Adipocyte (in vitro differentiated cells): ENCODE data around the gene FUCA1.
"Not testable (repeated sequence)": the region's sequence is repeated elsewhere in the genome, so short reads cannot be mapped to it uniquely, and the experiment has no call there.

Experiments
- DNase-seq: peaks from one replicate; pipeline ENCODE4 v3.0.0-alpha.2; 2015; ENCODE audit warnings: low read depth
- H3K27me3 ChIP-seq: replicated peaks from 2 replicates; pipeline ENCODE4 v1.7.0; 2013; ENCODE audit warnings: mild to moderate bottlenecking, low read length, moderate library complexity; ENCODE audit not compliant: control insufficient read depth, insufficient read depth
- H3K36me3 ChIP-seq: 2 replicates; pipeline ENCODE4 v1.7.0; 2013; ENCODE audit warnings: low read length, mild to moderate bottlenecking, moderate library complexity; ENCODE audit not compliant: control insufficient read depth, insufficient read depth, severe bottlenecking
- H3K4me1 ChIP-seq: 2 replicates; pipeline ENCODE4 v1.7.0; 2013; ENCODE audit warnings: mild to moderate bottlenecking, low read length, moderate library complexity; ENCODE audit not compliant: control insufficient read depth, insufficient read depth
- H3K4me3 ChIP-seq: 2 replicates; pipeline ENCODE4 v1.7.0; 2013; ENCODE audit warnings: mild to moderate bottlenecking, low read length, moderate library complexity
- H3K9ac ChIP-seq: 2 replicates; pipeline ENCODE4 v1.7.0; 2013; ENCODE audit warnings: mild to moderate bottlenecking, low read length, moderate library complexity
- H3K9me3 ChIP-seq: 2 replicates; pipeline ENCODE4 v1.7.0; 2013; ENCODE audit warnings: mild to moderate bottlenecking, low read length, moderate library complexity; ENCODE audit not compliant: control insufficient read depth

The FUCA1 gene

GRCh38 chr1:23810818-23811540 lies 57.1 kb downstream of the FUCA1 start:
- Histone ChIP-seq H3K27me3 (no peaks in the 10 kb centered on the region), H3K9ac (no peak overlapping the region), H3K36me3 (peaks cover 54% of the 10 kb centered on the region), H3K4me1 (no peaks in the 10 kb centered on the region), H3K4me3 (no peak overlapping the region), H3K9me3 (no peaks in the 10 kb centered on the region)
- DNase-seq: peak; percentile 45

DNA sequence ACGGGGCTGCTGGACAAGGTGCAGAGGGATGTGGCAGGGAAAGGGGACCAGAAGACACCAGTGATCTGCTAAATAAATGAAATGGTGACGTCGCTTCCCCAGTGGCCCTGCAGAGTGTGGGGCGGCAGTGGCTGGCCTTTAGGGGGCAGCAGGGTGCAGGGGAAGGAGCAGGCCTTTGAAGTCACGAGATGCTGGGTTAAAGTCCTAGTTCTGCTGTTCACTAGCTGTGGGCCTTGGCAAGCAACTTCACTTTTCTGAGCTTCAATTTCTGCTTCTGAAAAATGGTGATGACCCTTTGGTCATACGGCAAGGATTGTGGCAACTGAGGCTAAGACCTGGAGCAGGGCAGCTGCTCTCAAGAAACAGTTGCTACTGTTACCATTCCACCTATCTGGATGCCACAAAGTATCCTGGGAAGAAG lies 58.3 kb downstream of the FUCA1 start:
- Histone ChIP-seq H3K4me3 (no peak overlapping the region), H3K4me1 (no peaks in the 10 kb centered on the region), H3K27me3 (no peaks in the 10 kb centered on the region), H3K9ac (no peak overlapping the region), H3K36me3 (peaks cover 47% of the 10 kb centered on the region), H3K9me3 (no peaks in the 10 kb centered on the region)
- DNase-seq: peak; percentile 64

- no peaks in the 10 kb centered on the region for H3K4me1 ChIP-seq
- H3K9me3 ChIP-seq: no peaks in the 10 kb centered on the region
- H3K36me3 ChIP-seq: peaks cover 40% of the 10 kb centered on the region
- H3K9ac ChIP-seq: no peak overlapping the region
- H3K4me3 ChIP-seq: no peak overlapping the region
- DNase-seq: no peak
- no peaks in the 10 kb centered on the region for H3K27me3 ChIP-seq
These were observed 60.6 kb downstream of the FUCA1 start for GRCh38 chr1:23807453-23807852.

DNA sequence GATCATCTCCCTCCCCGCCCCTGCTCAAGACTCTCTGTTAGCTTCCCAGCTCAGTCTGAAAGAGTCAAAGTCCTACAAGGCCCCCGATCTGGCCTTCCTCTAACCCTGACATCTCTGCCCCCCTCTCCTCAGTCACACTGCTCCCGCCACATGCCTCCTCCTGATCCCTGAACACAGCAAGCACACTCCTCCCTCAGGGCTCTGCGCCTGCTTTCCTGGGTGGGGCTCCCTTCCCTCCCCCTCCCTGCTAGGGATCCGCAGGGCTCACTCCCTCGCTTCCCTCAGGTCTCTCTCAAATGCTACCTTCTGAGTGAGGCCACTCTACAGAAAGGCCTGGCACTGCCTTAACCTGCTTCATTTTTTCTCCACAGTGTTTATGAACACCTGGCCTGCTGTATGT lies 61.8 kb downstream of the FUCA1 start:
- Histone ChIP-seq H3K9ac (no peak overlapping the region), H3K27me3 (no peaks in the 10 kb centered on the region), H3K36me3 (peaks cover 28% of the 10 kb centered on the region), H3K4me3 (no peak overlapping the region), H3K9me3 (no peaks in the 10 kb centered on the region), H3K4me1 (peaks cover 8% of the 10 kb centered on the region)
- no peak for DNase-seq

DNA sequence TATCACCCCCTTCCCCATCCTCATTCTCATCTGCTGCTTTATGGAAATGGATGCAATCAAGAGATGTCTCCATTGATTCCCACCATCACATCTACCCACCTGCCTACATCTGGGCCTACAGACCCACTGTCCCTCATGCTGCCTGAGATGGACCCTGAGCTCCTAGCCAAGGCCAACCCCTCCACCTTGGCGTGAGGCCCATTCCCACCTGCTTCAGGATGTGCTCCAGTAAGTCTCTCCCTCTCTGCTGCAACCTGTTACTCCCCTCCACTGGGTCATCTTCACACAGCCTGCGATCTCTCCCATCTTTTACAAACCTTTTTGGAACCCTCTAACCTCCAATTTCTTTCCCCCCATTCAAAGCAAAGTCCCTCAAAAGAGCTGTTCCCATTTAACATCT lies 63.1 kb downstream of the FUCA1 start:
- H3K9me3 ChIP-seq: no peaks in the 10 kb centered on the region
- no peak overlapping the region for H3K9ac ChIP-seq
- no peaks in the 10 kb centered on the region for H3K27me3 ChIP-seq
- DNase-seq: no peak
- H3K4me3 ChIP-seq: no peak overlapping the region
- peaks cover 11% of the 10 kb centered on the region for H3K4me1 ChIP-seq
- H3K36me3 ChIP-seq: peaks cover 28% of the 10 kb centered on the region

DNA sequence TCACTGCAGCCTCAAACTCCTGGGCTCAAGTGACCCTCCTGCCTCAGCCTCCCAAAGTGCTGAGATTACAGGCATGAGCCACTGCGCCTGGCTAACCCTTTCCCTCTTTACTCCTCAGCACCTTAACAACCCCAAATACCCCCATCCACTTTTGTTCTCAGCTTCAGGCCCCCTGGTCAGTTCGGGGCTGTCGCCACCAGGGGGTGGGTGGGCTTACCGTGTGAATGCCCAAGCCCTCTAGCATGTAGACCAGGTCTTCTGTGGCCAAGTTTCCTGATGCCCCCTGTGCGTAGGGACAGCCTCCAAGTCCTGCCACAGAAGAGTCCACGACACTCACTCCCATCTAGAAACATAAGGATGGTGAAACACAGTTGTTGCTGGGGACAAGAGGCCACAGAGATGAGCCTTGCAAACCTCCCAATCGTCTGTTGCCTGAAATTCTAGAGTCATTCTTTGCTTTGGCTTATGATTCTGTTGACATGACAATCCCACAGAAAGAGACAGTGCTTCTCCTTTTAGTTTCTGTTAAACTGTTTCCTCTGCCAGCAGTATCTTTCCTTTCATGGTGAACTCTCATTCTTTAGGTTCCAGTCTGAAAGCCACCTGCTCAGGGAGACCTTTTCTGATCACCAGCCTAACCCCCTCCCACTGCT lies 63.8 kb downstream of the FUCA1 start:
- no peak for DNase-seq
- peaks cover 17% of the 10 kb centered on the region for H3K4me1 ChIP-seq
- H3K9me3 ChIP-seq: no peaks in the 10 kb centered on the region
- H3K9ac ChIP-seq: no peak overlapping the region
- H3K4me3 ChIP-seq: no peak overlapping the region
- peaks cover 28% of the 10 kb centered on the region for H3K36me3 ChIP-seq
- H3K27me3 ChIP-seq: no peaks in the 10 kb centered on the region

DNA sequence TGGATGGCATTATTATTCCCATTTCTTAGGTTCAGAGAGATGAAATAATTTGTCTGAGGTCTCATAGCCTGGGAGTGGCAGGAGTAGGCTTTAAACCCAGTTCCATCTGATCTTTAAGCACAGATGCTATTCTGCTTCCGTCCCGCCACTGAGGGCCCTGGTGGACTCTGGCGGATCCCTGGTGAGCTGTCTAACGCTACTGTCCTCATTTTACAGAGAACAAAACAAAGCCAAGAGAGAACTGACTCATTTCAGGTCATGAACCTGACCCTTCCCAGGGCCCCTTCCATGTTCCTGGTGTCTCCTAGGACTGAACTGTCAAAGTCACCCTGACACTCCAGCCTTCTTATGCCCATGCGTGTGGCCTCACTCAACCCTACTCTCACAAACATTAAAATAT lies 64.4 kb downstream of the FUCA1 start:
- H3K36me3 ChIP-seq: peaks cover 28% of the 10 kb centered on the region
- H3K4me3 ChIP-seq: no peak overlapping the region
- H3K27me3 ChIP-seq: no peaks in the 10 kb centered on the region
- H3K4me1 ChIP-seq: peaks cover 19% of the 10 kb centered on the region
- no peak overlapping the region for H3K9ac ChIP-seq
- no peak for DNase-seq
- no peaks in the 10 kb centered on the region for H3K9me3 ChIP-seq

DNA sequence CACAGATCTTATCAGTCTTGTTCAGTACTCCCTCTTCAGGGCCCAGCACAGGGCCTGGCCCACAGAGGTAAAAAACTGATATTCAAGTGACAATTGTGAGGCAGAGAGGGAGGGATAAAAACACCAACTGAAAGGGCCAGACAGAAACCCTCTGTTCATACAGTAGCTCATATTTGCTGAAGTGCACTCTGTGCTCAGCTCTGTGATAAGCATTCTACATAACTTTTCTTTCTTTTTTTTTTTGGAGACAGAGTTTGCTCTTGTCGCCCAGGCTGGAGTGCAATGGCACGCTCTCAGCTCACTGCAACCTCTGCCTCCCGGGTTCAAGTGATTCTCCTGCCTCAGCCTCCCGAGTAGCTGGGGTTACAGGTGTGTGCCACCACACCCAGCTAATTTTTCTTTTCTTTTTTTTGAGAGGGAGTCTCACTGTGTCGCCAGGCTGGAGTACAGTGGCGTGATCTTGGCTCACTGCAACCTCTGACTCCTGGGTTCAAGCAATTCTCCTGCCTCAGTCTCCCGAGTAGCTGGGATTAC lies 65.2 kb downstream of the FUCA1 start:
- not testable (repeated sequence) for H3K9ac ChIP-seq, H3K4me3 ChIP-seq, H3K9me3 ChIP-seq, DNase-seq, H3K27me3 ChIP-seq
- H3K36me3 ChIP-seq: peaks cover 23% of the 10 kb centered on the region
- peaks cover 19% of the 10 kb centered on the region for H3K4me1 ChIP-seq

- H3K27me3 ChIP-seq: no peaks in the 10 kb centered on the region
- H3K4me3 ChIP-seq: peak overlapping the region; percentile 95
These were observed 66.2 kb downstream of the FUCA1 start for GRCh38 chr1:23801876-23802275.

GRCh38 chr1:23801338-23801748 lies 66.7 kb downstream of the FUCA1 start:
- Histone ChIP-seq H3K4me1 (peaks cover 19% of the 10 kb centered on the region), H3K27me3 (no peaks in the 10 kb centered on the region)
- DNase-seq: peak; percentile 56

More at GRCh38 chr1:23801876-23802275, 66.2 kb downstream of the FUCA1 start:
- no peak for DNase-seq
- peak overlapping the region; percentile 90 for H3K9ac ChIP-seq
- H3K36me3 ChIP-seq: peaks cover 16% of the 10 kb centered on the region
- peaks cover 19% of the 10 kb centered on the region for H3K4me1 ChIP-seq
- H3K9me3 ChIP-seq: no peaks in the 10 kb centered on the region

DNA sequence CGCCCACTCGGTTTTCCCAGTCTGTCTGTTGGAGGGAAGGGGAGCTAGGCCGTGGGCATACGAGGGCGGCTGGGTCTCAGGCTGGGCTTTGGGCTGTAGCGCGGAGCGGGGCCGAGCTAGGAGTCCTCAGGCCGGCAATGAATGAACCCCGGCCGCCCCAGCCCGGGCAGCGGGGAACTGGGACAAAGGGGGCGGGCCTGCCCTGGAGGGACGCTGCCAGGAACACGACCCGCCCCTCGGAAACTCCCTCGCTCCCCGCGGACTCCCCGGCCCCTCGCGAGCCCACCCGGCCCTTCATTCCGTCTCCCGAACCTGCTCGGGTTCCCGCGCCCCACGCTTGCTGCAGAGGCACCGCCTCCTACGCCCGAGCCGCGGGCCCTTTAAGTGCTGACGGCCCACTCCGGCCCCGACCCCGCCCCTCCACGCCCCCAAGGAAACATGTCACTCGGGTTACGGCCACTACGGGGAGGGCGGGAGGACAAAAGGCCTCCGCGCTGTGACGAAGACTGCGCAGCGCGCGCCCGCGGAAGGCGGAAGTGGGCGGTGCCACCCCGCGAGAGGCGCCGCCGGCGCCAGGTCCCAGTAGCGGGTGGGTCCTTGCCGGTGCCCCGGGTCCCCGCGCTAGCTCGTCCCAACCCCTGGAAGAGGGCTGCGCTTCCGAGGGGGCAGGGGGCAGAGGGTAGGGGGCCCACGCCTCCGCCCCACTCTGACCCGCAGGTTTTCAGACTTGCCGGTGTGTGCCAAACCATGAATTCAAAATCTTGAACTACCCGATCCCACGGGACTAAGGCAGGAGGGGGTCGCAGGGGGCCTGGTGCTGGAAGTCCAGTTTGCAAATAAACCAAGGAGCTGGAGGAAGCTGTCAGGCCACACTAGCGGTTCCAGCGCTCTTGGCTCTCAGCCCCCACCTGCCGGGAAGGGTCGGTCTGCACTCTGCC lies 67.4 kb downstream of the FUCA1 start, which contains the start of gene GALE:
GALE (minus strand) TSS at position 355 of the 938 bp plus-strand sequence. CDS start 1,747 bp downstream, outside the sequence.
- H3K9me3 ChIP-seq: no peaks in the 10 kb centered on the region
- peak within 1 kb of the TSS; percentile 95 for H3K4me3 ChIP-seq
- DNase-seq: peak; percentile 98
- H3K27me3 ChIP-seq: no peaks in the 10 kb centered on the region
- H3K4me1 ChIP-seq: peaks cover 19% of the 10 kb centered on the region
- H3K9ac ChIP-seq: peak within 1 kb of the TSS; percentile 90
- H3K36me3 ChIP-seq: peaks cover 16% of the 10 kb centered on the region

More at GRCh38 chr1:23801338-23801748, 66.7 kb downstream of the FUCA1 start:
- H3K9me3 ChIP-seq: no peaks in the 10 kb centered on the region
- H3K36me3 ChIP-seq: peaks cover 11% of the 10 kb centered on the region
- peak overlapping the region; percentile 95 for H3K4me3 ChIP-seq
- H3K9ac ChIP-seq: peak overlapping the region; percentile 90
